Measurements from ENCODE around the gene GHRHR.

GHRHR gene

DNA sequence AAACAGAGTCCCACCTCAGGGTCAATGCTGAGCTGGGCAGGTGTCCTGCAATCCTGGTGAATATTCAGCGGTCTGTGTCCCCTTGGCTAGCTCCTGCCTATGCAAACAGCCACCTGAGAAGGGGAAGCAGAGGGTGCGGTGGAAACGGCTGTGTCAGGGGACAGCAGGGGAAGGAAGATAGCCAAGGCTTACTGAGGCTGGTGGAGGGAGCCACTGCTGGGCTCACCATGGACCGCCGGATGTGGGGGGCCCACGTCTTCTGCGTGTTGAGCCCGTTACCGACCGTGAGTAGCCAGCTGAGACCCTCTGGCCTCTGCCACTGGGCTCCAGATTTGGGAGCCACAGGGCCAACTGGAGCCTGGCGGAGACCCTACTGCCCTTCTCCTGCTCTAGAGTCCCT is at the start of gene GHRHR:
Gene GHRHR, plus strand, starts transcription at position 112 of the 400 bp plus-strand sequence. Its CDS starts 116 bp downstream, at position 228.
- no peak for DNase-seq

DNA sequence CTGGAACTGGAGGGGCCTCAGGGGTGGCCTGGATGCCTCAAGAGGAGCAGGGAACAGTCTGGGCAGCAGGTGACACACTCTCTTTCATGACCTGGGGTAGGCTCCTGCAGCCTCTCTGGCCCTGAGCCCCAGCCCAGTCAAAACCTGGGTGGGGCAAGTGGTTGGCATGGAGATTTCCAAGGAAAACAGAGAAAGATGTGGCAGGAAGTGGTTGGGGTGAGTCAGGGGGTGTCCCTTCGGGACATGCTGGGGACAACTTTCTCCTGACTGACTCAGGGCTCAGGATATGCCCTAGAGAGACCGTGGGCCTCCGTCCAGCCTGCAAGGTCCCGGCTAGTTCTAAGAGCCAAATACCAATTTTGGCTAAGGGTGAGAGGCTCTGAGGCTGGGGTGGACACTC is 49.2 kb upstream of the GHRHR start:
- no peak for DNase-seq

DNA sequence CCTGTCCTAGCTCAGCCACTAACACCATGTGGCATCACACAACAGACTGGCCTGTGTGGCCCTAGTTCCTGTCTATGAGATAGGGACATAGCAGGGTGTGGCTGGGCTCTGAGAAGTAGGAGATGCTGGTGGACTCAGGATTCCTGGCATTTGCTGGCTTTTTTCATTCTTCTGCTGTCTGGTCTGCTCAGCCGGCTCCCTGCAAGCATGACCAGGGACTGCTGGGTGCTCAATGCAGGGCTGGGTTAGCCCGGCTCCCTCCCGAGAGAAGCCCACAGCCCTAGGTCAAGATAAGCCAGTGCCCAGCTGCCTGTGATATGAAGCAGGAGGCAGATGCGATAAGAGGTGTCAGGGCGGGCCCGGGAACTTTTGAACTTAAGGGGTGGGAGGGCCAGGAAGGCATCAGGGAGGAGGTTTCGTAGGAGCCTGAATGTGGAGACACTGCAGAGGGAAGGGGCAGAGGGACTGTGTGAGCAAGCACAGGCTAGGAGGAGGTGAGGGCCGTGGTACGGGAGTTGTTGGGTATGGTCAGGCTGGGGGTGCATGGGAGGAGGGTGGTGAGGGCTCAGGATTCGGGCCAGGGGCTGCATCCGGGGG is 48.6 kb upstream of the GHRHR start:
- no peak for DNase-seq

DNA sequence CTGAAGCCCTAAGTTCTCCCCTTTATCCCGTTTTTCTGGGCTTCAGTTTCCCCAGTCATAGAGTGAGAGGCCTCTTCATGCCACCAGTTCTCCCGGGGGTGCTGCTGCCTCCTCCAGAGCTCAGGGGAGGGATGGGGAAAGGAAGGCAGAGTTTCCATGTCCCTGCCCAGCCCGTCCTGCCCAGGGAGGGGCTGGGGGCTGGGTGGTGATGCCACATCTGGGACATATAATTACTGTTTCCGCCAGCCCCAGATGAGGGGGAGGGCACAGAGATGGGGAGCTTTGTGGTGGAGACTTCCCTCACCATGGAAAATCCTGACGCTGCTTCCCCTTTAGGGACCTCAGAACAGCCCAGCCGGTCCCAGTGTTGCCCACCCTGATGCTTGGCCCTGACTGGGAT is 48.0 kb upstream of the GHRHR start:
- no peak for DNase-seq

DNA sequence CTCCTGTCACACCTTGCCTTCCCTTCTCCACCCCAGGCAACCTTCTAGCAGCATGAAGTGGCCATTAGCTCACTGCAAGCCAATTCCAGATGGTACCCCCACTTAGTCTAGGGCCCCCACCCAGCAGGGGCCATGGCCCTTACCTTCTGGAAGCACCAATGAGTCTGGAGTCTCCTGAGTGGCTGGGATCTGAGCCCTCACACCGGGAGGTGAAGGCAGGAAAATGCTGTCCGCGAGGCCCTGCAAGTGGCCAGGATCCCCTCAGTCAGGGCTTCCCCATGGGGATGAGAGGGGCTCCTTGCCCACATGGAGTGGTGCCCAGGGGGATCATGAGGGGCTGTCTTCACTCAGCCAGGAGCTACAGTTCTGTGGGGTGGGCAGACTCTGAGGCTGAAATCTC is 47.5 kb upstream of the GHRHR start:
- no peak for DNase-seq

DNA sequence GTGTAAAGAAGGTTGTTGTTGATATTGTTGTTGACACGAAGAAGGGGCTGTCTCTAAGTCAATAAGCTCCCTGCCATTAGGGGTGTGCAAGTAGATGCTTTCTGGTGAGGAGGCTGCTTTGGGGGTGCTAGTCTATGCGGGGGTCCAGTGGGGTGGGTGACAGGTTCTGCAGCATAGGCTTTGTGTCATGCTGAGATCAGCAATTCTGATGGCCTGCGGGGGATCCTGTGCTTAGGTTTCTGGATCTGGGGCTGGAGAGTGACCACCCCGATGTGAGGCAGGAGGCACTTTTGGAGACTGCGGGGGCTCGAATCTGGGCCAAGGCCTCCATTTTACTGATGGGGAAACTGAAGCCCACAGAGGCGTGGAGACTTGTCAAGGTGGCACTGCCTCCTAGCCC is 47.0 kb upstream of the GHRHR start:
- no peak for DNase-seq

DNA sequence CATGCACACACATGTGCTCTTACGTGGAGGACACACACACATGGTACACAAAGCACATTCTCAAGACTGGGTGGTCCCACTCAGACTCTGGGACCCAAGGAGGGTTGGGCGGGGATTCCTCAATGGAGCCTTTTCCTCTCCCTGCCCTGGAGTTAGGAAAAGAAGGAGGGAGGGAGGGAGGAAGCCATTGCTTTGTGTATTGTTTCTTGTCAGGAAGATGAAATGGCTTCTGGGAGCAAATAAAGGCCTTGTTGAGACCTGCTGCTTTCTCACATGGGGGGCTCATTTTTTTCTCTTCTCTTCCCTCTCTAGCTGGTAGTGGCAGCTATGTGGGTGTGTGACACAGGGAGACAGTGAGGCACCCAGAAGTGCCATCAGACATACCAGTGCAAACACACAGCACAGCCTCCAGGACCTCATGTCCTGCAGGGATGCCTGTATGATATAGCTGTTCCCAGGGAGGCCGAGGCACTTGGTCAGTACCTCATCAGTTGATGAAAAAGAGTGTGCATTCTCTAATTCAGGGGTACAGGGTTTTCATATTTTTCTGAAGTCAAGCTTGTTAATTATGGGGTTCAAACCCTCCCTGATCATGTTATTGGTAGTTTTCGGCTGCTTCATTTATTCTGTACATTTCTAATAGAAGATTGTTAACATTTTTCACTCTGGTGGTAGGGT is 46.4 kb upstream of the GHRHR start:
- DNase-seq, result no peak

DNA sequence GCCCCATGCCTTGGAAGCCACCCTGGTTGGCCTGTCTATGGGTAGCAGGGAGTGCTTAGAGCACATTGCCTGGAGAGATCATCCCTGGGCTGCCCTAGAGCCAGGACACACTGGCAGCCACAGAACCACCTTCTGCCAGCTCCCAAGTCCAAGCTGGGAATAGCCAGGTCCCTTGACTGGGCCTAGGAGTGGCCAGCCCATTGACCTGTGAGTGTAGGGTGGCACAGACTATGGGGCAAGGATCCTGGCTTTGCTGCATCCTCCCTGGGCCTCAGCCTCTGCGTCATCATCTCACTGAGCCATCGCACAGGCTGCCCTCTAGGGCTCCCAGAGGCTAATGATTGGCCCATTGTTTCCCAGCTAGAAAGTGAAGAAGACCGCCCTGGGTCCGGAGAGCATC is 45.1 kb upstream of the GHRHR start:
- DNase-seq, result no peak

DNA sequence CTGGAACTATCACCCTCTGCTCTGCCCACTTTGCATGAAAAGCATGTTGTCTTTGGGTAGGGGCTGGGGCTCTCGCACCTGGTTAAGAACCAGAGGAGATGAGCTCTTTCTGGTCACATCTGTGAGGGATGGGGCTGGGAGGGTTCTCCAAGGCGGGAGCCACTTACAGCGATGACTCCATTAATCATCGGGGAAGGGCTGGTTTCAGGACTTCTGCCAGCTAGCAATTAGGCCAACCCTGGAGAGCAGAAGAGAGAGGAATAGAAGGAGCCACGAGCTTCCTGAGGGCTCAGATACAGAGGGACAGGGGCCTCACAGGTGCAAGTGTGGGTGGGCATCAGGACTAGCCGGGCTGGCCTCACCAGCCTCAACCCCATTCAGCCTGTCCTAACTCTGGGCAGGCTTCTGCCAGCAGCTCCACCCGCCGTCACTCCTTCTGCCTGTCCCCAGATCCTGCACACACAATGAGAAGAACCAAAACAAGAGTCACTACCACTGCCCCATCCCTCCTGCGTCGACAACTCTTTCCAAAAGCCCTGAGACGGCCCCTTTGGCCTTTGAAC is 43.7 kb upstream of the GHRHR start:
- DNase-seq, result no peak

DNA sequence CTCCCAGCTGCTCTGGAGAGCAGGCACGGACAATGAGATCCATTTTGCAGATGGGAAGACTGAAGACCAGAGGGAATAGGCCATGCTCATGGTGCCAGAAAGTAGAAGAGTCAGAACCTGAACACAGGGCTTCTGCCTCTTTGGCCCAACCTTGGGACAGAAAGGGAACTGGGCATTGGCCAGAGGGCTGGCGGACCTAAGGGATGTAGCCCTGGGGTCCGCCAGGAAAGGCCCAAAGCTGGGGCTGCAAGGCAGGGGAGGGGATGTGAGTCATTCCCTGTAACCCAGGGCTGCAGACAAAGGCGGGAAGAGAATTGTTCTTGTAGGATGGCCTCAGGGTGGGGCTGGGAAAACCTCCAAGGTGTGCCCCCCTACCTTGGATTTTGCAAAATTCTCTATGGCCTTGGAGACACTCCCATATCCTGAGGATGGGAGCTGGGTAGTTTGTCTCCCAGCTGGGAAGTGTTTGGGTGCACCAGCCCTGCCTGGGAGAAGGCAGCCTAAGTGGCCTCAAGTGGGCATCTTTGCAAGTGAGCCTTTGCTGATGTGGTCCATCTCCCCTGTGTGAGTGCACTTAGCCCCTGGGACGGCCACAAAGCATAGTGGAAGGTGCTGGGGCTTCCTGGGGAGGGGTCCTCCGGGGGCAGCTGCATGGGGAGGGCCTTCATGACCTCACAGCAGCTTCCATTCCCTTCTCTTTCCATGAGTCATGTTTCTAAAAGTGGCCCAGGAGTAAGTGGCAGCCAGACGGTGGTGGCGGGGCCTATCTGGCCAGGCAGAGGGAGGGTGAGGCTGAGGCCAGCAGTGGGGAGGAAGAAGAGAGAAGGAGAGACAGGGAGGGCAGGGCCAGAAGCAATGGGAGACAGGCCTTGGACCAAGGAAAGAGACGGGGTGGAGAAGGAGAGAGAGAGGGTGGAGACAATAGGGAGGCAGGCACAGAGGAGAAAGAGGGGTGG is 42.9 kb upstream of the GHRHR start:
- no peak for DNase-seq

DNA sequence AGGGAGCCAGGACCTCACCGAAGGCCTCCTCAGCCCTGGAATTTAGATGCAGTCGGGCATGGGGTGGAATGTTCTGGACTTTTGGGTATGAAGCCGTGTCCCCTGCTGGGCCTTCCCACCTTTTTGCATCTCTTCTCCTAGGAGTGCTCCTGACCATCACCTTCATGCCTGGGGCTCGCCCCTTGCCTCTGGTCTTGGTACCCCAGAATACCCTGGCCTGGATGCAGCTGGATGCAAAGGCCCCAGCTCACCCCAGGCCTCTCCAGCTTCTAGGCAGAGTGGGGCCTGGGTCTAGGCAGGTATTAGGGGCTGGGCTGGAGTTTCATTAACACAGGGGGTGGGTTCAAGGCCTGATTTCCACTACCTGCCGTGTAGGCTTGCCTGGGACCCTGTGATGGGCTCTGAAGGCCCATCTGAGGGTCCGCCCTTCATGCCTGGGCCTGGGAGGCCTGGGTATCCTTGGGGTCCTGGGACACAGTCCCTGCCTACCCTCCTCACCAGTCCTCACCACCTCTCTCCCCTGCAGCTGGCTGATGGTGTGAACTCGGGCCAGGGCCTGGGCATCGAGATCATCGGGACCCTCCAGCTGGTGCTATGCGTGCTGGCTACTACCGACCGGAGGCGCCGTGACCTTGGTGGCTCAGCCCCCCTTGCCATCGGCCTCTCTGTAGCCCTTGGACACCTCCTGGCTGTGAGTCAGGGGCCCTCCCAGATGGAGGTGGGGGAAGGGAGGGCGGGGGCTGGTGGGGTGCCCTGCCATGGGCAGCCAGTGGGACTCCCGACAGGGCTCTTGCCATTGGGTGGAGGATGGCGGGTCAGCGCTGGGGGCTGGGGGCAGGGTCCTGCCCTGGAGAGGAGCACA is 42.0 kb upstream of the GHRHR start:
- no peak for DNase-seq

DNA sequence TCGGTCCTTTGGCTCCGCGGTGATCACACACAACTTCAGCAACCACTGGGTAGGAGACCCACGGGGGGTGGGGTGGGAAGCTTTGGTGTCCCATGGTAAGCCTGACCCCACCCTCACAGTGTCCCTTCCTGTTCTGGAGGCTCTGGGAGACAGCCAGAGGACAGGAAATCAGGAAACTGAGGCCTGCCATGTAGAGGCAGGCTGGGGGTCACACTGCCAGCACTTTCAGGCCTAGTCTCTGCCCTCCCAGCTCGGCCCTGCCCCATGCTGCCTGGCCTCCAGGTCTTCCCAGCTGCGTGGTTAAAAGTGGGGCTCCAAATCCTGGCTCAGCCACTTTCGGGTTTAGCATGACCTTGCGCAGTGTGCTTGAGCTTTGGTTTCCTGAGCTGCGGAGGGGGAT is 41.2 kb upstream of the GHRHR start:
- DNase-seq, result no peak

DNA sequence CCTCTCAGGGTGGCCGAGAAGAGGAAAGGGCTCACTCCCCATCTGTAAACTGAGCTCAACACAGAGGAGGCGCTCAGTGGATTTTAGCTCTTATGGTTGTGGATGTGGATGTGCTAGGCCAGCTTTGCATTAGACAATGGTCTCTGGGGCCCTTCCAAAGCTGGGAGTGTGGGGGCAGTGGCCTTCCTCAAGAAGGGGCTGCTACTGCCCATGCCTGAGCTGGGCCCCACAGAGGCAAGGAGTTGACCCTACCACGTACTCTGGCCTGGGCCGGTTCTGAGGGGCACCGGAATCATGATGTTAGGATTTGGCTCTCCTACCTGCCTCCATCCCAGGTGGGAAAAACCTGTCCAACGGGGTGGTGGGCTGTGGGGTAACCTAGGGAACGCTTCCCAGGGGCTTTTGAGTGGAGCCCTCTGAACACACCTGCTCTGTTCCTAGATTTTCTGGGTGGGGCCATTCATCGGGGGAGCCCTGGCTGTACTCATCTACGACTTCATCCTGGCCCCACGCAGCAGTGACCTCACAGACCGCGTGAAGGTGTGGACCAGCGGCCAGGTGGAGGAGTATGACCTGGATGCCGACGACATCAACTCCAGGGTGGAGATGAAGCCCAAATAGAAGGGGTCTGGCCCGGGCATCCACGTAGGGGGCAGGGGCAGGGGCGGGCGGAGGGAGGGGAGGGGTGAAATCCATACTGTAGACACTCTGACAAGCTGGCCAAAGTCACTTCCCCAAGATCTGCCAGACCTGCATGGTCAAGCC is 40.6 kb upstream of the GHRHR start:
- no peak for DNase-seq

DNA sequence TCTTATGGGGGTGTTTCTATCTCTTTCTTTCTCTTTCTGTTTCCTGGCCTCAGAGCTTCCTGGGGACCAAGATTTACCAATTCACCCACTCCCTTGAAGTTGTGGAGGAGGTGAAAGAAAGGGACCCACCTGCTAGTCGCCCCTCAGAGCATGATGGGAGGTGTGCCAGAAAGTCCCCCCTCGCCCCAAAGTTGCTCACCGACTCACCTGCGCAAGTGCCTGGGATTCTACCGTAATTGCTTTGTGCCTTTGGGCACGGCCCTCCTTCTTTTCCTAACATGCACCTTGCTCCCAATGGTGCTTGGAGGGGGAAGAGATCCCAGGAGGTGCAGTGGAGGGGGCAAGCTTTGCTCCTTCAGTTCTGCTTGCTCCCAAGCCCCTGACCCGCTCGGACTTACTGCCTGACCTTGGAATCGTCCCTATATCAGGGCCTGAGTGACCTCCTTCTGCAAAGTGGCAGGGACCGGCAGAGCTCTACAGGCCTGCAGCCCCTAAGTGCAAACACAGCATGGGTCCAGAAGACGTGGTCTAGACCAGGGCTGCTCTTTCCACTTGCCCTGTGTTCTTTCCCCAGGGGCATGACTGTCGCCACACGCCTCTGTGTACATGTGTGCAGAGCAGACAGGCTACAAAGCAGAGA is 39.9 kb upstream of the GHRHR start:
- no peak for DNase-seq

DNA sequence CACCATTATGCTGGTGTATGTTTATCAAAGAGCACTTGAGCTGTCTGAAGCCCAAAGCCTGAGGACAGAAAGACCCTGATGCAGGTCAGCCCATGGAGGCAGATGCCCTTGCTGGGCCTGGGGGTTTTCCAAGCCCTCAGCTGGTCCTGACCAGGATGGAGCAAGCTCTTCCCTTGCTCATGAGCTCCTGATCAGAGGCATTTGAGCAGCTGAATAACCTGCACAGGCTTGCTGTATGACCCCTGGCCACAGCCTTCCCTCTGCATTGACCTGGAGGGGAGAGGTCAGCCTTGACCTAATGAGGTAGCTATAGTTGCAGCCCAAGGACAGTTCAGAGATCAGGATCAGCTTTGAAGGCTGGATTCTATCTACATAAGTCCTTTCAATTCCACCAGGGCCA is 39.1 kb upstream of the GHRHR start:
- no peak for DNase-seq

DNA sequence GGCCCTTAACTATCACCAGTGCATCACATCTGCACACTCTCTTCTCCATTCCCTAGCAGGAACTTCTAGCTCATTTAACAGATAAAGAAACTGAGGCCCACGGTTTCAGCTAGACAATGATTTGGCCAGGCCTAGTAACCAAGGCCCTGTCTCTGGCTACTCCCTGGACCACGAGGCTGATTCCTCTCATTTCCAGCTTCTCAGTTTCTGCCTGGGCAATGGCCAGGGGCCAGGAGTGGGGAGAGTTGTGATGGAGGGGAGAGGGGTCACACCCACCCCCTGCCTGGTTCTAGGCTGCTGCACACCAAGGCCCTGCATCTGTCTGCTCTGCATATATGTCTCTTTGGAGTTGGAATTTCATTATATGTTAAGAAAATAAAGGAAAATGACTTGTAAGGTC is 38.6 kb upstream of the GHRHR start:
- DNase-seq, result no peak

DNA sequence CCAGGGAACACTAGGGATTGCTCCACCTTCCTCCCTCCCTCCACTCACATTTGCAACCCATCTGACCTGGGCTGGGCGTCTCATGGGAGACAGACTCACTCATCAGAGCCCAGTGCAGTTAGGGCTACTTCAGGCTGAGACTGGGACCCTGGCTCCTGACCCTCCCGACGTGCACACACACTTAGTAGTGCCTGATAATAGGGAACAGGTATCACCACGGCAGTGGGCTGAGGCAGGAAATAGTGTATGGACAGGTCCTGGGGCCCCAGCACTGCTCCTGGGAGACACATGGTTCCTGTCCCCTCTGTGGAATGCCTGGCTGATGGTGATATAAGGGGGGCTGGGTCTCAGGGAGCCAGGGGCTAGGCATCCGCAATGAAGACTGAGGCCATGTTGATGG is 37.8 kb upstream of the GHRHR start:
- no peak for DNase-seq

DNA sequence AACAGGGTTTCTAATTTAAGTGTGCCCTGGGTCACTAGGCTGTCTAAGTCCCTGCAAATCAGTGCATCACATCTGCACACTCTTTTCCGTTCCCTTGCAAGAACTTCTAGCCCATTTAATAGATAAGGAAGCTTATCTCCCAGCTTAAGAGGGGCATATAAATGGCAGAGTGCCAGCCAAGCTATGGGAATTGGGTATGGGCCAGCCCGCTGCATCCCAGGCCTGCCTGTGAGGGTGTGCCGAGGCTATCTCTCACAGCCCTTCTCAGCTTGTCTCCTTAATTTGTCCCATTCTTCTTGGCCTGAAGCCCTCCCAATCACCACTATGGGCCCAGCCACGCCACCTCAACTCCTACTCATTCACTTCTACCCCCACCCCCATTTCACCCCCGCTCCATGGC is 37.4 kb upstream of the GHRHR start:
- no peak for DNase-seq

DNA sequence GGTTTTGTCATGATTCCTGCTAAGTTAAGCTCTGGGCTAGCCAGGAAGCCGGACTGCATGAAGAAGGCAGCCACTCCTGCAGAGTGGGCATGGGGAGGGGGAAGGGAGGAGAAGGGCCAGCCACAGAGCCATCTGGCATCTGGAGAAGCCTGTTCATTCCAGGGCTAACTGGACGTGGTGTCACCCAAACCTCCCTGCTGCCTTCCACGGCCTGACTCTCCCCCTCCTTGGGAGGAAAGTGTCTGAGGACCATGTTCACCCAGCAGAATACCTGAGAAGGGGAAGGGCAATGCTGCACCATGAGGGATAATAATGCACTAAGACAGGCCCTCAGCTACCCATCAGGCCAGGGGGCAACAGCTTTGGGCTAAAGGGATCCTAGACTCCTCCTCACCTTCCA is 36.7 kb upstream of the GHRHR start:
- no peak for DNase-seq

DNA sequence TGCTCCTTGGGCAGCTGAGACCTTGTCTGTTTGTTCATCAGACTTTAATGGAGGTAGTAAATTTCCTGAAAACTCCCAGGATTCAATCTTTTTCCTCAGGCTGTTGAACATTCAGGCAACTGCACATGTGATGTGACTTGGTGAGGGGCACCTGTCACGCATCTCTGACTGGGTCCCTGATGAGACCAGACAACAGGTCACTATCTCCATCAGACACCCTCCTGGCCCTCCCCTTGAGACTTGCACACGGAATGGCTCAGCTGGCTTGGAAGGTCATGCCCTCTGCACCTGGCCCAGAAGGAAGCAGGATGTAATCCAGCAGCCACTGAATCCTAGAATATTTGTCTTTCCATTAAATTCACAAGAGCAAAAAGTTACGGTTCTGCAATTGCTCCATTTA is 36.2 kb upstream of the GHRHR start:
- DNase-seq, result no peak

DNA sequence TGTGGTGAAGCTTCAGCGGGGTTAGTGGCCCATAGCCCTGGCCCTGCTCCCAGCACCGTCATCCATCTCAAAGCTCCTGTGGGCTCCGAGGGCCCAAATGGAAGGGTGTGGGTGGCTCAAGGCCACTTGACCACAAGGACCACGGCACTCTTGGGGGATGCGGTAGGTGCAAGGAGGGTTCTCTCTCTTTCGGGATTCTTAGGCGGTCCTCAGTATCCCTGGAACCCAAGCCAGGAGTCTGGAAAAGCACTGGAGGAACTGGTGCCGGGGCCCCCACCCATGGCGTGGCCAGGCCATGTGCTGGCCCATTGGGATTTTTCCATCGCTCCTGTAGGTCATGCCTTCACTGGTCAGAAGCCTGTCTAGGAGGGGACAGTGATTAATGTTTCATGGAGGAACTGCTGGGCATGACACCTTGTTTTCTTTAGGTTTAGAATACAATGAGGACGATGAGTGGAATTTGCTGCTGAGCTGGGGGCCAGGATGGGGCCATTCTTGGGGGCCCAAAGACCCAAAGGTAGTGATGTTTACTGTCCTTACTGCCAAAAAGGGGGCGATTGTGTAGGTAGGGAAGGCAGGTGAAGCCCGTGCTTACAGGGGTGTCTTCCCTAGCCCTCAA is 35.4 kb upstream of the GHRHR start:
- no peak for DNase-seq
